ENCODE measurements around the gene GPBP1.
"Not testable (repeated sequence)": the region's sequence is repeated elsewhere in the genome, so short reads cannot be mapped to it uniquely, and the experiment has no call there.

The GPBP1 gene

GRCh38 chr5:57277085-57277484 is 103.2 kb downstream of the GPBP1 start:
- DNase-seq: no peak

DNA sequence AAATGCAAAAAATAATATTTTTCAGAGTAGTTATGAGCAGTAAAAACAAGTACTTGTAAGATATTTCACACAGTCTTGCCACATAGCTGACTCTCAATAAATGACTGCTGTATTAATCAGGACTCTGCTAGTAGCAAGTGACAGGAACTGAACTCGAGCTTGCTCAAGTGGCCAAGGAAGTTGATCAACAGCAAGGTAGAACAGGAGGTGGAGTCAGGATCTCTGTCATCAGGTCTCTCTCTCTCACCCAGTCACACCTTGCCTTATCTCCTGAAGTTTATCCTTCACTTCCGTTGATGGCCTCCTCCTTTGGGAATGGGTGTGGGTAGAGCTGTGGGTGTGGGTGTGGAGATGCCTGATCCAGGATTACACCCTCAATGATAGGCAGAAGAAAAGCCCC is 107.0 kb downstream of the GPBP1 start:
- DNase-seq: no peak

- not testable (repeated sequence) for DNase-seq
These were observed 111.2 kb downstream of the GPBP1 start for GRCh38 chr5:57285084-57285483.

GRCh38 chr5:57291894-57292293 is 118.0 kb downstream of the GPBP1 start:
- DNase-seq: no peak

- no peak for DNase-seq
These were observed 118.5 kb downstream of the GPBP1 start for GRCh38 chr5:57292336-57292735.

DNA sequence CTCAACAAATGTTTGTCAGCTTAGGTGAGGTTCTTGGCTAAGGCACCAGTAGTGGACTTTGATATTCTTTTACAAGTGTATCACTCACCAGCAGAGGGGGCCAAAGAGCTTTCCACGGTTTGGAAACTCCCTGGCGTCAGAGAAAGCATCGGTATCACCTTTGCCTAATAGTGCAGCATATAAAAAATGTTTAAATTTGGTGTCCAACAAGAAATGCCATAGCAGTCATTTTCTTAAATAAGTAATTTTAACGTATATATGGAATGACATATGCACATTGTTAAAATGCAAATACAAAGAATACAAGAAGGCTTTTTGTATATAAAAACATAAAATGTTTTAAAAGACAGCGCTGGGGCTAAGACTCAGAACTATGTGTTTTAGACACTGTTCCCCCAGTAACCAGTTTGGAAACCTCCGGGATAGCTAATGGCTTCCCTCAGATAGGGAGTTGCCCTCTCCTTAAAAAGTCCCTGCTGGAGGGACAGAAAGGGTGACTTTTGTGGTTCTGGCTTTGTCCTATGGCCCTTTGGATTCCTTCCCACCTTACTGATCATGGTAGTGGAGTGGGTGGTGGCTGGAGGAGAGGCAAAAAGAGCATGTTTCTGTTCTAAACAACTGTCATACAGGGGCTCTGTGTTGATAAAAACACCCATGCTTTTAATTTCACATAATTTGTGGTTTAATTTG is 124.6 kb downstream of the GPBP1 start:
- DNase-seq: peak; percentile 67

DNA sequence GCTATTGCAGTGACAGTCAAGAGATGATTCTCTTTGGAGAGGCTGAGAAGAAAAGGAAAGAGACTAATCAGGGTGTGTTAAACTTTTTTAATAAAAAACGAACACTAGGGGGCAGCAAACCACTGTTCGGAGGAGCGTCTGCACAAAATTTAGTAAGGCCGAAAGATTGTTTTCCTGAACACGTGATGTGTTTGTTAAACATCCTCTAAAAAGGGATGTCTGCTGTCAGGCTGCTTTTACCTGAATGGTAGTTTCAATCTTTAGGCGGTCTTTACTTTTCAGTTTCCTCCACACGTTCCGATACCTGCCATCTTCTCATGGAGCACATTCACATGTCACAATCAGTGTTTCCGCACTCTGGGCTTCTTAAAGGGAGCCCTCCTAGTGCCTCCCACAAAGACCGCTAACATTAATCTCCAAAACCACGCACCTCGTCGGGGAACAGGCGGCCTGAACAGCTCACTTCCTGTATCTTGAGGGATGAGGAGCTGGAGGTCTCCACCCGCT is 125.2 kb downstream of the GPBP1 start:
- peak; percentile 75 for DNase-seq

DNA sequence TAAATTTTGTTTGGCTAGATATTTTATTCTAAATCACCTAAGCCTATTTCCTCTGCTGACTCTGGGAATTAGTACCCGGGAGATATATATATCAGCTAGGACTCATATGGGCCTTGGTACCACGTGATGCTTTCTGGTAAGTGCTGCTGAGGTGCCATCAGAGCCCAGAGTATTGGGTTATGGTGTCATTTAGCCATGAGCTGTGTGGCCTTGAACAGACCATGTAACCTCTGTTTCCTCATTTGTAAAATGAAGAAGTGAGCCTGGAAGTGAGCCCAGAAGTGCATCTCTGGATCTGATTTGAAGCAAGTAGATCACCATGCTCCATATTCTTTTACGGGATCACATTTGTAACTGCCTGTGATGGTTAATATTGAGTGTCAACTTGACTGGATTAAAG is 126.1 kb downstream of the GPBP1 start:
- no peak for DNase-seq

GRCh38 chr5:57302164-57302563 is 128.3 kb downstream of the GPBP1 start:
- DNase-seq: no peak

DNA sequence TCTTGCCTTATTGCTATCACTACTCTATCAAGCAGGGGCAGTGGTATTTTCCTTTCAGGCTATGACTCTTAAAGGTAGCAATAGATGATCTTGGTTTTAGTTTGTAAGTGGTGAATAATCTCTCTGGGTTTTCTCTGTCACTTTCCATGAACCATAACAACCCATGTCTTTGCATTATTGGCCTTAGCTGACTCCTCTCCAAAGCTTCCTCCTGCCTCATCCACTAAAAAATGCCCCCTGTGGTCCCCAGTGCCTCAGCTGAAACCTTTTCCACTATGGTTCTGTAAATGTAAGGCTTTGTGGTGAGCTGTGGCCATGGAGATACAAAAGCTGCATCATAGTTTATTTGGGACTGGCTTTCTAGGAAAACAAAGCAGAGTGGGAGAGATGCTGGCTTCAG is 128.8 kb downstream of the GPBP1 start:
- no peak for DNase-seq

DNA sequence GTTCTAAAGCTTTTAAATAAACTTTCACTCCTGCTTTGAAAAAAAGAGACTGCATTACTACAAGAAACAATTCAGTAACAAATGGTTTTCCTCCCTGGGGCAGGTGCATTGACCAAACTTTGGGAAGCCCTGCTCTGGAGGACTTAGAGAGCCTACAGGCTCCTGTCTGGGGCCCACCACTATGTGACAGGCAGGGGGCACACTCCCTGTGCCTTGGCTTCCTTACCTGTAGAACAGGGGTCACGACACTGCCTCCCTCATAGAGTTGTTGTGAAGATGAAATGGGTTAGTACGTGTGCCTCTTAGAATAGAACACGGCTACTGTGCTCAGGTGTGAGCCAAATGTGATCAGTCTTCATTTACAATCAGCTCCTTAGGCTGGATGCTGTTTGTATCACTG is 130.1 kb downstream of the GPBP1 start:
- DNase-seq: no peak

- DNase-seq: no peak
These were observed 131.1 kb downstream of the GPBP1 start for GRCh38 chr5:57304931-57305330.

- no peak for DNase-seq
These were observed 132.5 kb downstream of the GPBP1 start for GRCh38 chr5:57306359-57306758.

DNA sequence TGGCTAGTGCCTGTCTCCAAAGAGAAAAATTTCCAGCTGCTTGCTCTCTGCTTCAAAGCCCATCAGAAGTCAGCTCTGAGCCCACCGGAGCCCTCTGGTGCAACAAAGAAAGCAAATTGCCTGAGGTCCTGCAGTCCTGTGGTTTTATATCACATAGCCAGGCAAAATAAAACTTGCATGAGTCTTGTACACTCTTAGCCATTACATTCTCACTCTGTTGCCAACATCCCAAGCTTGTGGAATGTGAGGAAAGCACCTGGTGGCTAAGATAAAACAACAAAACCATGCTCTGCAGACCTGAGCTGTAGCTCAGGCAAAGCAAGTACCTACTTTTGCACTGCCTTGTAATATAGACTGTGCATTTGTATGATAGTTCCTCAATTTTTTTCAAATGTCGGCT is 133.7 kb downstream of the GPBP1 start:
- DNase-seq: no peak

DNA sequence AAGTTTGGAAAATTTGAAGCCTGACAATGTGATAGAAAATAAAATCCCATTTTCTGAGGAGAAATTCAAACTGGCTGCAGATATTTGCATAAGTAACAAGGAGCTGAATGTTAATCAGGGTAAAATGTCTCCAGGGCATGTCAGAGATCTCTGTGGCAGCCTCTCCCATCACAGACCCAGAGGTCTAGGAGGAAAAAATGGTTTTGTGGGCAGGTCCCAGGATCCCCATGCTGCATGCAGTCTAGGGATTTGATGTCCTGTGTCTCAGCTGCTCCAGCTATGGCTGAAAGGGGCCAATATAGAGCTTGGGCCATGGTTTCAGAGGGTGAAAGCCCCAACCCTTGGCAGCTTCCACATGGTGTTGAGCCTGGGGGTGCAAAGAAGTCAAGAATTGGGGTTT is 135.2 kb downstream of the GPBP1 start:
- not testable (repeated sequence) for DNase-seq

DNA sequence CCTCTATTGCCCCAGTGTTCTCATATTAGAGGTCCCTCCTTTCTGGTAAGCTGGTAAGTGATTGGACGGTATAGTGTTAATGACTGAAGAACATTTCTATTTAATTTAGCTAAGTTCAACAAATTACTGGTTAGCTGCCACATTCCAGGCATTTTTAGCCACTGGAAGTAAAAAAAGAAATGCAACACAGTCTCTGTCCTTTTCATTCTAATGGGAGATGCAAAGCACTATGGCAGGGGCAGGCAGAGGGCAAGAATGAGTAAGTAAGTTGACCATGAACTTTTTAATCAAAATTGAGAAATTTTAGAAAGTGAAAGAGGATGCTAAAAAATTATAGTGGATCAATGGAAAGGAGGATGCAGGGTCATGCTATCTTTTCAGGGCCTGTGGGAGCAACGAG is 137.4 kb downstream of the GPBP1 start:
- DNase-seq: no peak

DNA sequence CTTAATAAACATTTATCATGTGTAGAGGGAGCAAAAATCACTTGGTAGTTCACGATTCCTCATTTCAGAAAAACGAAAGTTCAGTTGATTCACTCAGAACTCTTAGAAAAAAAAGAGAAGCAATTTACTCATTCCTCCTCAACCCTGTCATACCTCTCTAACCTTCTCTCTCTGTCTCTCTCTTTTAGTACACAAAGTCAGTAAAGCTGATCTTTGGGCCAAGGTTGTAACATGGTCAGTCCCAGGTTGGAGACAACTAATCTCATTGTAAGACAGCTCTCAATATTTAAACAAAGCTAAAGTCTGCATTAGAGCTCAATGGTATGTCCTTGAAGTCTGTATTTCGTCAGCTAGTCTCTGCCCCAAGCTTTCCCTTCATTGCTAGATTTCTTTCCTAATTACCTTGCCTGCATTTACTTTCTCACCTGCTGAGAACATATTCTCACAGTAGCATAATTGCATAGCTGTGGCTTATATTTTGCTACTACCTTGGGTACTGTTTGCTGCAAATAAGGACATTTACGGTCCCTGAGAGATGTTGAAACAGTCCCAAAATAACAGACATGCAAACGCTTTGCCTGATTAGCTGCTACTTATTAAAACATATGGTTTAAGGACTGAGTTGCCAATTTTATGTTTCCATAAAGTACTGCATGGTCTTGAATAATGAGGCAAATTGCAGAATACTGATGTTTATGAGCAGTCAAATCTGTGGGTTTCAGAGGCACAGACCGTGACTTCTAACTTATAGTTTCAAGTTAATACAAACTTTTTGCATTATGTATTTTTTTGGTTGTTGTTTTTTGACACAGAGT is 138.3 kb downstream of the GPBP1 start:
- DNase-seq: no peak

DNA sequence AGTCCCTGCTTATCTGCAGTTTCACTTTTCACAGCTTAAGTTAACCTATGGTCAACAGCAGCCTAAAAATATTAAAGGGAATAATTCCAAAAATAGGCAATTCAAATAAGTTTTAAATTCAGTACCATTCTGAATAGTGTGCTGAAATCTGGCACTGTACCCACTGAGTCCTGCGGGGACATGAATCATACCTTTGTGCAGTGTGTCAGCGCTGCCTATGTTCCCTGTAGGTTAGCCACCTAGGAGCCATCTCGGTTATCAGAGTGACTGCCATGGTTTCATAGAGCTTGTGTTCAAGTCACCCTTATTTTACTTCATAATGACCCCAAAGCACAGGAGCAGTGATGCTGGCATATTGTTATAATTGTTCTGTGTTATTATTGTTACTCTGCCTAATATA is 139.9 kb downstream of the GPBP1 start:
- DNase-seq: no peak

Measured in right kidney (tissue), 1 donor.